Lung (tissue), 12 donors: ENCODE measurements around the gene ENPP5. TPM values are rescaled to one million over a fixed set of nuclear protein-coding genes. Genes with fewer than 3 reads are reported as not detected.

ENCODE experiments used
- ATAC-seq: fragments of 200-7000 bp; cut with Tn5 transposase; one replicate; pipeline ENCODE4 v1.9.1; 2020; ENCODE audit warnings: moderate number of reproducible peaks; ENCODE audit not compliant: insufficient read depth, low FRiP score
- DNase-seq, 3 donors: peaks; one replicate each; pipeline ENCODE4 v3.0.0-alpha.2; 2013 to 2017
- H3K27ac ChIP-seq, 2 donors: one replicate each; pipeline ENCODE4 v1.5.1; 2013; ENCODE audit warnings: mild to moderate bottlenecking in 2 of 2, moderate library complexity in 2 of 2, control low read depth in 1 of 2, inconsistent platforms in 1 of 2, low read depth in 1 of 2, low read length in 1 of 2
- H3K27me3 ChIP-seq, 3 donors: one replicate each; pipeline ENCODE4 v1.5.1; 2013; ENCODE audit warnings: low read length in 2 of 3; ENCODE audit not compliant: control insufficient read depth in 3 of 3, insufficient read depth in 3 of 3
- H3K36me3 ChIP-seq, 4 donors: one replicate each; pipeline ENCODE4 v1.5.1; 2013; ENCODE audit warnings: low read length in 4 of 4, mild to moderate bottlenecking in 1 of 4, moderate library complexity in 1 of 4; ENCODE audit not compliant: control insufficient read depth in 4 of 4, insufficient read depth in 4 of 4
- H3K4me1 ChIP-seq, 5 donors: one replicate each; pipeline ENCODE4 v1.5.1; 2013; ENCODE audit warnings: low read length in 5 of 5, mild to moderate bottlenecking in 2 of 5, moderate library complexity in 1 of 5; ENCODE audit not compliant: control insufficient read depth in 5 of 5, insufficient read depth in 5 of 5
- H3K4me3 ChIP-seq: one replicate; pipeline ENCODE4 v1.5.1; 2013; ENCODE audit warnings: mild to moderate bottlenecking, control low read depth, moderate library complexity
- H3K9ac ChIP-seq, 2 donors: one replicate each; pipeline ENCODE4 v1.5.1; 2013; ENCODE audit warnings: low read length in 2 of 2, control low read depth in 1 of 2; ENCODE audit not compliant: insufficient read depth in 1 of 2
- H3K9me3 ChIP-seq, 4 donors: one replicate each; pipeline ENCODE4 v1.5.1; 2013; ENCODE audit warnings: low read length in 3 of 4, mild to moderate bottlenecking in 1 of 4, moderate library complexity in 1 of 4; ENCODE audit not compliant: control insufficient read depth in 4 of 4, insufficient read depth in 3 of 4
- CTCF ChIP-seq: IDR thresholded peaks from 2 replicates; pipeline ENCODE4 v1.5.1; 2012; ENCODE audit warnings: mild to moderate bottlenecking; ENCODE audit errors: control extremely low read depth, extremely low read depth
- WGBS, 2 donors: extraction: QIAGEN DNeasy Blood & Tissue Kit; methylation state at CpG; one replicate each; pipeline ENCODE4 v1.1.7; 2013; 5-methylcytosine and 5-hydroxymethylcytosine counted together
- polyA plus RNA-seq, 2 donors: library from polyadenylated mRNA; stranded (reverse); fragments of 200-250 nt; gene quantifications; one replicate each; pipeline ENCODE4 v1.2.1, GENCODE V29; 2013
- total RNA-seq, 2 donors: library from RNA; depleted of rRNA in 1 of 2; stranded (reverse); fragments of >200 nt in 1 of 2; gene quantifications; one replicate each; pipeline ENCODE4 v1.2.1, GENCODE V29; 2014 to 2021
- donor health status: control.
- donor health status: control.
- donor health status: Bipolar disorder and iron deficiency.
- donor health status: healthy.
- donor health status: DM: yes; HTN: yes; CAD: no.

Gene ENPP5
- total and polyA plus RNA-seq, 4 donors, result 5.0 to 19.2 (median 8.4) TPM

- ATAC-seq (no peak), DNase-seq (no peak)
- Histone ChIP-seq H3K4me3 (no peak overlapping the region), H3K9ac (no peak overlapping the region), H3K4me1 (peaks cover 0 to 2% (median 0%) of the 10 kb centered on the region in 5 donors), H3K9me3 (no peaks in the 10 kb centered on the region), H3K27me3 (no peaks in the 10 kb centered on the region), H3K27ac (no peak overlapping the region), H3K36me3 (no peaks in the 10 kb centered on the region)
- no peak for TF ChIP-seq CTCF
- WGBS, 2 donors, result 96 to 100% methylated on average over 1 of the region's 1 CpG
Observed at GRCh38 chr6:46211917-46212316, 41.1 kb upstream of the ENPP5 start.

- no peak for ATAC-seq
- no peak for DNase-seq
- Histone ChIP-seq H3K4me1 (peaks cover 0 to 2% (median 0%) of the 10 kb centered on the region in 5 donors), H3K4me3 (no peak overlapping the region), H3K27me3 (no peaks in the 10 kb centered on the region), H3K9me3 (no peaks in the 10 kb centered on the region), H3K36me3 (no peaks in the 10 kb centered on the region), H3K9ac (no peak overlapping the region), H3K27ac (no peak overlapping the region)
- no peak for TF ChIP-seq CTCF
- 87 to 92% methylated on average over 5 of the region's 5 CpGs for whole genome bisulfite sequencing, 2 donors
Observed at GRCh38 chr6:46210294-46210693, 39.5 kb upstream of the ENPP5 start.

DNA sequence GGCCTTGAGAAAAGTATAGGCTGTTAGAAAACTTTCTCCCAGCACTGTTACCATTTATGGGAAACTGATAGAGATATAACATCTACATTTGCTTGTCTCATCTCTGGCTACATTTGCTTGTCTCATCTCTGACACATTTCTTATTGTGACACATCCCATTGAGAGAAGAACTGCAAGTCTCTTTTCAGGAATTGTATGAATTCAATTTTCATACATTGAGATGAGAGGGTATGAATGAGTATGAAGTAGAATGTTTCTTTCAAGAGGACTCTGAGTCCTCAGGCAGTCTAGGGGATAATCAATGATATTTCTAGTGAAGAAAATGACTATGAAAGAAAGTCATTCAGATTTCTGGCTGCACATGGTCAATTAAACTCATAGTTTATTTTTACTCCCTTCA, 37.5 kb upstream of the ENPP5 start:
- no peaks in the 10 kb centered on the region for H3K36me3 ChIP-seq
- no peaks in the 10 kb centered on the region for H3K9me3 ChIP-seq
- H3K27me3 ChIP-seq, result no peaks in the 10 kb centered on the region
- ATAC-seq (no peak), DNase-seq (no peak)
- peaks cover 0 to 5% (median 0%) of the 10 kb centered on the region in 5 donors for H3K4me1 ChIP-seq
- H3K27ac ChIP-seq, result no peak overlapping the region
- no peak for TF ChIP-seq CTCF
- H3K4me3 ChIP-seq, result no peak overlapping the region
- no peak overlapping the region for H3K9ac ChIP-seq

DNA sequence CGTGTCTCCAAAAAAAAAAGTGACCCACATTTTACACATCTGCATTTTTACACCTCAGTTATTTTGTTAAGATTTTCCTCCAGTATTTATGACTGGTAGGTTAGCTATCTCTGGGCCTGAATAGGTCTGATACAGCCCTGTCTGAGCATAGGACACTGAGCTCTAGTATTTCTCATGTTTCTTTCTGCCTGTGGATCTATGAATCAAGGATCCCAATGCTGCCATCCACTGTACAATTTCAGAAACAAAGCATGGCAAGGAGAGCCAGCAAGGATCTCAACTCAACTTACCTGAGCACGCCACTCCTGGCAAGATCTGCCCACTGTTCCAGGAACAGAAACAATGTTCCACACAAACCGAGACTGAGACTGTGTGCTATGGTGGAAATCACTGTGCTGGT, 36.4 kb upstream of the ENPP5 start:
- WGBS, 2 donors, result 77 to 91% methylated on average over 3 of the region's 3 CpGs
- Histone ChIP-seq H3K27ac (no peak overlapping the region), H3K4me3 (no peak overlapping the region), H3K27me3 (no peaks in the 10 kb centered on the region), H3K9me3 (peaks cover 0 to 5% (median 1%) of the 10 kb centered on the region in 4 donors), H3K4me1 (peaks cover 0 to 5% (median 0%) of the 10 kb centered on the region in 5 donors), H3K9ac (no peak overlapping the region), H3K36me3 (no peaks in the 10 kb centered on the region)
- ATAC-seq (no peak), DNase-seq (no peak)
- TF ChIP-seq CTCF, result no peak
